HepG2 (cell line): ENCODE results near the gene CLDN15. TPM values are rescaled to one million over a fixed set of nuclear protein-coding genes. Genes with fewer than 3 reads are reported as not detected.

Experiments used
- ARNTL ChIP-seq: sonication (generic); formaldehyde crosslinking; IDR thresholded peaks from 2 replicates; pipeline ENCODE4 v1.4.0; 2020; ENCODE audit warnings: mild to moderate bottlenecking, missing genetic modification reagents
- ASH2L ChIP-seq: fragments of 300-600, 200-600 bp; sonication (generic); IDR thresholded peaks from 2 replicates; pipeline ENCODE4 v1.7.0; 2017; ENCODE audit warnings: low read depth, mild to moderate bottlenecking, moderate library complexity, mixed read lengths, low read length; ENCODE audit not compliant: insufficient read length
- BORCS8-MEF2B ChIP-seq: sonication (generic); formaldehyde crosslinking; IDR thresholded peaks from 2 replicates; pipeline ENCODE4 v1.8.0; 2022; ENCODE audit warnings: mild to moderate bottlenecking, missing genetic modification reagents
- KDM3A ChIP-seq: IDR thresholded peaks from 2 replicates; pipeline ENCODE4 v1.6.1; 2018; ENCODE audit warnings: low read depth, missing compliant biosample characterization
- KLF11 ChIP-seq: IDR thresholded peaks from 2 replicates; pipeline ENCODE4 v1.6.1; 2016; ENCODE audit warnings: missing compliant biosample characterization
- MIER3 ChIP-seq: IDR thresholded peaks from 2 replicates; pipeline ENCODE4 v1.6.1; 2016; ENCODE audit warnings: missing compliant biosample characterization, borderline replicate concordance
- ZFYVE20 ChIP-seq: sonication (generic); formaldehyde crosslinking; IDR thresholded peaks from 2 replicates; pipeline ENCODE4 v1.8.0; 2023; ENCODE audit warnings: low read depth, mild to moderate bottlenecking, moderate library complexity, missing genetic modification reagents, borderline replicate concordance
- ZMAT3 ChIP-seq: sonication (generic); formaldehyde crosslinking; conservative IDR thresholded peaks from 2 replicates; pipeline ENCODE4 v1.7.0; 2021; ENCODE audit warnings: missing genetic modification reagents
- ZNF136 ChIP-seq: sonication (generic); formaldehyde crosslinking; IDR thresholded peaks from 2 replicates; pipeline ENCODE4 v1.8.1; 2022; ENCODE audit warnings: low read depth, mild to moderate bottlenecking, moderate library complexity, missing genetic modification reagents
- ZNF160 ChIP-seq: sonication (generic); formaldehyde crosslinking; IDR thresholded peaks from 2 replicates; pipeline ENCODE4 v1.8.0; 2022; ENCODE audit warnings: mild to moderate bottlenecking, inconsistent platforms, missing genetic modification reagents
- ZNF282 ChIP-seq: fragments of 450-650 bp; IDR thresholded peaks from 2 replicates; pipeline ENCODE4 v1.6.1; 2018; ENCODE audit not compliant: partially characterized antibody
- ZNF446 ChIP-seq: sonication (generic); formaldehyde crosslinking; IDR thresholded peaks from 2 replicates; pipeline ENCODE4 v1.5.0; 2020; ENCODE audit warnings: mild to moderate bottlenecking, missing genetic modification reagents
- ZNF567 ChIP-seq: sonication (generic); formaldehyde crosslinking; IDR thresholded peaks from 2 replicates; pipeline ENCODE4 v1.8.1; 2023; ENCODE audit warnings: mild to moderate bottlenecking, missing genetic modification reagents, borderline replicate concordance
- ZNF614 ChIP-seq: IDR thresholded peaks from 2 replicates; pipeline ENCODE4 v1.6.1; 2018; ENCODE audit warnings: missing biosample characterization, missing genetic modification reagents, inconsistent platforms, borderline replicate concordance
- ZNF780A ChIP-seq: sonication (generic); formaldehyde crosslinking; IDR thresholded peaks from 2 replicates; pipeline ENCODE4 v1.8.0; 2022; ENCODE audit warnings: mild to moderate bottlenecking, missing genetic modification reagents, moderate library complexity
- ZSCAN22 ChIP-seq: sonication (generic); formaldehyde crosslinking; IDR thresholded peaks from 2 replicates; pipeline ENCODE4 v1.4.0; 2020; ENCODE audit warnings: mild to moderate bottlenecking, missing genetic modification reagents
- polyA plus RNA-seq, 8 experiments: library from polyadenylated mRNA; depleted of rRNA in 3 of 8; stranded (reverse) in 7 of 8; unstranded in 1 of 8; fragments of >200 nt; fragmentation: Illumina TruSeq in 4 of 8; extraction: Trizol in 4 of 8; gene quantifications; 2 replicates each; pipeline versions ENCODE4 v1.2.1 to v1.2.3, GENCODE V29; 2011 to 2016; ENCODE audit warnings: low read depth in 4 of 8, missing spikeins in 1 of 8, mixed read lengths in 1 of 8; ENCODE audit not compliant: insufficient read depth in 1 of 8
- total RNA-seq, 5 experiments: library from RNA; depleted of rRNA; stranded (reverse); fragments of >200 nt; fragmentation: Illumina TruSeq; extraction: Trizol; gene quantifications; 2 replicates each; pipeline ENCODE4 v1.2.3, GENCODE V29; 2016; ENCODE audit warnings: low read depth in 1 of 5
- TF ChIP-seq, protein P1 (sequence below): sonication (generic); formaldehyde crosslinking; IDR thresholded peaks from 2 replicates; pipeline ENCODE4 v1.4.0; 2020; ENCODE audit warnings: missing genetic modification reagents
- TF ChIP-seq, protein P2 (sequence below): sonication (generic); formaldehyde crosslinking; IDR thresholded peaks from 2 replicates; pipeline ENCODE4 v1.8.0; 2022; ENCODE audit warnings: mild to moderate bottlenecking, missing genetic modification reagents, moderate library complexity
- TF ChIP-seq, protein P3 (sequence below): sonication (generic); formaldehyde crosslinking; IDR thresholded peaks from 2 replicates; pipeline ENCODE4 v1.8.0; 2022; ENCODE audit warnings: missing genetic modification reagents, mild to moderate bottlenecking, moderate library complexity, borderline replicate concordance
- TF ChIP-seq, protein P4 (sequence below): sonication (generic); formaldehyde crosslinking; IDR thresholded peaks from 2 replicates; pipeline ENCODE4 v1.5.1; 2020; ENCODE audit warnings: mild to moderate bottlenecking, missing genetic modification reagents, moderate library complexity

Gene CLDN15
- total and polyA plus RNA-seq, 2 of the 13 experiments (the other 11 are each of a cell fraction or from before 2014, with no cell fraction given): 7.1 to 17.8 TPM

DNA sequence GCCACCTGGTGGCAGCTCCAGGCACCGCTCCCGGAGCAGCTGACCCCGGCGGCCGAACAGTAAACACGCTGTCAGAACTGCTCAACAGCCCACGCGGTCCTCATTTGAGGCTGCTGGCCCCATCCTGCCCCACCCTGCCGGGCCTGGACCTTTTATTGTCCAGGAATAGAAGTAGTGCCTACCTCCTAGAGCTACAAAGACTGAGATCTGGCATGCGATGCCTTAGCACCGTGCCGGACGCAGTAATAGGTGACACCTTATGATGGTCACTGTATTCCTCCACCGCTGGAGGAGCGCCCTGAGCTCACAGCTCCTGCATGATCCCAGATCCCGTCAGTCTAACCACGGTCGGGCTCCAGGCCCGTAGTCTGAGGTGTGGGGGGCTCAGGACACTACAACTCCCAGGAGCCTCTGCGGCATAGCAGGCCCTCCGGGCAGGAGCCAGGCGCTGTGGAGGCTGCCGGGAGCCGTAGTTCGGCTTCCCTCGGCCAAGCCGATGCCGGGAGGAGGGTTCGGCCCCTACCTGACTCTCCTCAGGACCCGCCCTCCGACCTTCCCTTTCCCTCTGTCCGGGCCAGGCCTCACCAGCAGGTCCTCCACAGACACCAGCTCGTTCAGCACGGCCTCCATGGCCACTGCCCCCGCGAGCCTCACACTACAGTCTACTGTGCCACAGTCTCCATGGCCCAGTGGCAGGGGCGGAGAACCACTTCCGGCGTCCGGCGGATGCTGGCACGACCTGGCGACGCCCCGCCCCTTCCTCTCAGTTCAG lies 7.0 kb upstream of the CLDN15 start, which contains the start of gene FIS1 (continued):
- peak; percentile 24; the same call in 1 of the 2 replicates for TF ChIP-seq ZSCAN22 (CRISPR knock-in tag)
- TF ChIP-seq ZNF160 (CRISPR knock-in tag): no peak
- TF ChIP-seq, protein P1, sequence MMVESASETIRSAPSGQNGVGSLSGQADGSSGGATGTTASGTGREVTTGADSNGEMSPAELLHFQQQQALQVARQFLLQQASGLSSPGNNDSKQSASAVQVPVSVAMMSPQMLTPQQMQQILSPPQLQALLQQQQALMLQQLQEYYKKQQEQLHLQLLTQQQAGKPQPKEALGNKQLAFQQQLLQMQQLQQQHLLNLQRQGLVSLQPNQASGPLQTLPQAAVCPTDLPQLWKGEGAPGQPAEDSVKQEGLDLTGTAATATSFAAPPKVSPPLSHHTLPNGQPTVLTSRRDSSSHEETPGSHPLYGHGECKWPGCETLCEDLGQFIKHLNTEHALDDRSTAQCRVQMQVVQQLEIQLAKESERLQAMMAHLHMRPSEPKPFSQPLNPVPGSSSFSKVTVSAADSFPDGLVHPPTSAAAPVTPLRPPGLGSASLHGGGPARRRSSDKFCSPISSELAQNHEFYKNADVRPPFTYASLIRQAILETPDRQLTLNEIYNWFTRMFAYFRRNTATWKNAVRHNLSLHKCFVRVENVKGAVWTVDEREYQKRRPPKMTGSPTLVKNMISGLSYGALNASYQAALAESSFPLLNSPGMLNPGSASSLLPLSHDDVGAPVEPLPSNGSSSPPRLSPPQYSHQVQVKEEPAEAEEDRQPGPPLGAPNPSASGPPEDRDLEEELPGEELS (CRISPR knock-in tag): peak; percentile 16; the same call in 1 of the 2 replicates
- TF ChIP-seq KDM3A (CRISPR knock-in tag): peak; percentile 84; the same call in 1 of the 2 replicates
- TF ChIP-seq ZNF780A (CRISPR knock-in tag): 0 out of 2 replicates have a peak, but pooled peaks have one; percentile 19
- 0 out of 2 replicates have a peak, but pooled peaks have one; percentile 53 for TF ChIP-seq MIER3 (CRISPR knock-in tag)
- no peak for TF ChIP-seq ZFYVE20 (CRISPR knock-in tag)
- TF ChIP-seq, protein P2, sequence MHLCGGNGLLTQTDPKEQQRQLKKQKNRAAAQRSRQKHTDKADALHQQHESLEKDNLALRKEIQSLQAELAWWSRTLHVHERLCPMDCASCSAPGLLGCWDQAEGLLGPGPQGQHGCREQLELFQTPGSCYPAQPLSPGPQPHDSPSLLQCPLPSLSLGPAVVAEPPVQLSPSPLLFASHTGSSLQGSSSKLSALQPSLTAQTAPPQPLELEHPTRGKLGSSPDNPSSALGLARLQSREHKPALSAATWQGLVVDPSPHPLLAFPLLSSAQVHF: no peak
- TF ChIP-seq ZNF446 (CRISPR knock-in tag): peak; percentile 86; the same call in 1 of the 2 replicates
- no peak; the same call in 1 of the 2 replicates for TF ChIP-seq ZNF567
- TF ChIP-seq ZNF136 (CRISPR knock-in tag): 0 out of 2 replicates have a peak, but pooled peaks have one; percentile 57
- TF ChIP-seq ARNTL: no peak
- TF ChIP-seq, protein P3, sequence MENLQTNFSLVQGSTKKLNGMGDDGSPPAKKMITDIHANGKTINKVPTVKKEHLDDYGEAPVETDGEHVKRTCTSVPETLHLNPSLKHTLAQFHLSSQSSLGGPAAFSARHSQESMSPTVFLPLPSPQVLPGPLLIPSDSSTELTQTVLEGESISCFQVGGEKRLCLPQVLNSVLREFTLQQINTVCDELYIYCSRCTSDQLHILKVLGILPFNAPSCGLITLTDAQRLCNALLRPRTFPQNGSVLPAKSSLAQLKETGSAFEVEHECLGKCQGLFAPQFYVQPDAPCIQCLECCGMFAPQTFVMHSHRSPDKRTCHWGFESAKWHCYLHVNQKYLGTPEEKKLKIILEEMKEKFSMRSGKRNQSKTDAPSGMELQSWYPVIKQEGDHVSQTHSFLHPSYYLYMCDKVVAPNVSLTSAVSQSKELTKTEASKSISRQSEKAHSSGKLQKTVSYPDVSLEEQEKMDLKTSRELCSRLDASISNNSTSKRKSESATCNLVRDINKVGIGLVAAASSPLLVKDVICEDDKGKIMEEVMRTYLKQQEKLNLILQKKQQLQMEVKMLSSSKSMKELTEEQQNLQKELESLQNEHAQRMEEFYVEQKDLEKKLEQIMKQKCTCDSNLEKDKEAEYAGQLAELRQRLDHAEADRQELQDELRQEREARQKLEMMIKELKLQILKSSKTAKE (CRISPR knock-in tag): no peak
- peak; percentile 80 for TF ChIP-seq ZMAT3 (CRISPR knock-in tag)
- TF ChIP-seq ZNF614 (CRISPR knock-in tag): peak; percentile 23; the same call in 1 of the 2 replicates
- peak; percentile 89 for TF ChIP-seq BORCS8-MEF2B (CRISPR knock-in tag)
- TF ChIP-seq, protein P4, sequence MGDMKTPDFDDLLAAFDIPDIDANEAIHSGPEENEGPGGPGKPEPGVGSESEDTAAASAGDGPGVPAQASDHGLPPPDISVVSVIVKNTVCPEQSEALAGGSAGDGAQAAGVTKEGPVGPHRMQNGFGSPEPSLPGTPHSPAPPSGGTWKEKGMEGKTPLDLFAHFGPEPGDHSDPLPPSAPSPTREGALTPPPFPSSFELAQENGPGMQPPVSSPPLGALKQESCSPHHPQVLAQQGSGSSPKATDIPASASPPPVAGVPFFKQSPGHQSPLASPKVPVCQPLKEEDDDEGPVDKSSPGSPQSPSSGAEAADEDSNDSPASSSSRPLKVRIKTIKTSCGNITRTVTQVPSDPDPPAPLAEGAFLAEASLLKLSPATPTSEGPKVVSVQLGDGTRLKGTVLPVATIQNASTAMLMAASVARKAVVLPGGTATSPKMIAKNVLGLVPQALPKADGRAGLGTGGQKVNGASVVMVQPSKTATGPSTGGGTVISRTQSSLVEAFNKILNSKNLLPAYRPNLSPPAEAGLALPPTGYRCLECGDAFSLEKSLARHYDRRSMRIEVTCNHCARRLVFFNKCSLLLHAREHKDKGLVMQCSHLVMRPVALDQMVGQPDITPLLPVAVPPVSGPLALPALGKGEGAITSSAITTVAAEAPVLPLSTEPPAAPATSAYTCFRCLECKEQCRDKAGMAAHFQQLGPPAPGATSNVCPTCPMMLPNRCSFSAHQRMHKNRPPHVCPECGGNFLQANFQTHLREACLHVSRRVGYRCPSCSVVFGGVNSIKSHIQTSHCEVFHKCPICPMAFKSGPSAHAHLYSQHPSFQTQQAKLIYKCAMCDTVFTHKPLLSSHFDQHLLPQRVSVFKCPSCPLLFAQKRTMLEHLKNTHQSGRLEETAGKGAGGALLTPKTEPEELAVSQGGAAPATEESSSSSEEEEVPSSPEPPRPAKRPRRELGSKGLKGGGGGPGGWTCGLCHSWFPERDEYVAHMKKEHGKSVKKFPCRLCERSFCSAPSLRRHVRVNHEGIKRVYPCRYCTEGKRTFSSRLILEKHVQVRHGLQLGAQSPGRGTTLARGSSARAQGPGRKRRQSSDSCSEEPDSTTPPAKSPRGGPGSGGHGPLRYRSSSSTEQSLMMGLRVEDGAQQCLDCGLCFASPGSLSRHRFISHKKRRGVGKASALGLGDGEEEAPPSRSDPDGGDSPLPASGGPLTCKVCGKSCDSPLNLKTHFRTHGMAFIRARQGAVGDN: peak; percentile 83
- TF ChIP-seq KLF11 (CRISPR knock-in tag): peak; percentile 65; the same call in 1 of the 2 replicates
- peak; percentile 64 for TF ChIP-seq ASH2L
- no peak for TF ChIP-seq ZNF282
